Trophoblast cell (in vitro differentiated cells and primary cell): ENCODE data around the gene BAZ1A.

Experiments
- DNase-seq, 2 donors: peaks; one replicate each; pipeline ENCODE4 v3.0.0-alpha.2; 2016
- H2AFZ ChIP-seq: 2 replicates; pipeline ENCODE4 v1.6.1; 2013; ENCODE audit warnings: low read length, moderate library complexity, mild to moderate bottlenecking; ENCODE audit not compliant: insufficient read depth, poor library complexity
- H2AK5ac ChIP-seq: 2 replicates; pipeline ENCODE4 v1.6.1; 2013; ENCODE audit warnings: mild to moderate bottlenecking, low read length
- H2BK120ac ChIP-seq: 2 replicates; pipeline ENCODE4 v1.6.1; 2013; ENCODE audit warnings: low read length, mild to moderate bottlenecking, moderate library complexity; ENCODE audit not compliant: insufficient read depth, poor library complexity
- H2BK12ac ChIP-seq: 2 replicates; pipeline ENCODE4 v1.6.1; 2013; ENCODE audit warnings: mild to moderate bottlenecking, low read length, moderate library complexity
- H2BK5ac ChIP-seq: 2 replicates; pipeline ENCODE4 v1.6.1; 2013; ENCODE audit warnings: low read length, low read depth, moderate library complexity, mild to moderate bottlenecking; ENCODE audit not compliant: poor library complexity
- H3K14ac ChIP-seq: 2 replicates; pipeline ENCODE4 v1.6.1; 2013; ENCODE audit warnings: mild to moderate bottlenecking, low read length
- H3K18ac ChIP-seq: 2 replicates; pipeline ENCODE4 v1.6.1; 2013; ENCODE audit warnings: mild to moderate bottlenecking, low read length
- H3K23ac ChIP-seq: 2 replicates; pipeline ENCODE4 v1.6.1; 2013; ENCODE audit warnings: low read length
- H3K27ac ChIP-seq: 2 replicates; pipeline ENCODE4 v1.5.1; 2013; ENCODE audit warnings: low read depth, mild to moderate bottlenecking, inconsistent platforms, low read length, moderate library complexity
- H3K27me3 ChIP-seq: 2 replicates; pipeline ENCODE4 v1.6.1; 2013; ENCODE audit warnings: inconsistent platforms, mild to moderate bottlenecking, low read length, moderate library complexity; ENCODE audit not compliant: insufficient read depth
- H3K36me3 ChIP-seq, 2 experiments: 1 replicate in 1 of 2; 2 replicates in 1 of 2; pipeline ENCODE4 v1.6.1; 2013; ENCODE audit warnings: low read length in 2 of 2, mild to moderate bottlenecking in 2 of 2, moderate library complexity in 1 of 2; ENCODE audit not compliant: insufficient read depth in 2 of 2, control insufficient read depth in 1 of 2
- H3K4ac ChIP-seq: 2 replicates; pipeline ENCODE4 v1.6.1; 2013; ENCODE audit warnings: low read depth, mild to moderate bottlenecking, low read length, moderate library complexity
- H3K4me1 ChIP-seq, 2 experiments: 1 replicate in 1 of 2; 2 replicates in 1 of 2; pipeline ENCODE4 v1.6.1; 2013; ENCODE audit warnings: low read length in 2 of 2, mild to moderate bottlenecking in 2 of 2, moderate library complexity in 1 of 2; ENCODE audit not compliant: insufficient read depth in 2 of 2, control insufficient read depth in 1 of 2
- H3K4me2 ChIP-seq: 2 replicates; pipeline ENCODE4 v1.6.1; 2013; ENCODE audit warnings: inconsistent platforms, mild to moderate bottlenecking, low read length, moderate library complexity
- H3K4me3 ChIP-seq: 2 replicates; pipeline ENCODE4 v1.5.1; 2013; ENCODE audit warnings: mild to moderate bottlenecking, low read depth, low read length, inconsistent platforms
- H3K79me1 ChIP-seq: one replicate; pipeline ENCODE4 v1.6.1; 2013; ENCODE audit warnings: low read length
- H3K79me2 ChIP-seq: 2 replicates; pipeline ENCODE4 v1.6.1; 2013; ENCODE audit warnings: low read length, mild to moderate bottlenecking; ENCODE audit not compliant: control insufficient read depth, insufficient read depth, poor library complexity
- H3K9ac ChIP-seq: 2 replicates; pipeline ENCODE4 v1.6.1; 2013; ENCODE audit warnings: mild to moderate bottlenecking, low read length
- H3K9me3 ChIP-seq: 2 replicates; pipeline ENCODE4 v1.6.1; 2013; ENCODE audit warnings: low read depth, mild to moderate bottlenecking, control low read depth, inconsistent platforms, low read length; ENCODE audit not compliant: insufficient read depth
- H4K12ac ChIP-seq: 2 replicates; pipeline ENCODE4 v1.6.1; 2013; ENCODE audit warnings: low read depth, mild to moderate bottlenecking, low read length, moderate library complexity
- H4K8ac ChIP-seq: 2 replicates; pipeline ENCODE4 v1.6.1; 2013; ENCODE audit warnings: low read depth, mild to moderate bottlenecking, low read length, moderate library complexity
- H4K91ac ChIP-seq: one replicate; pipeline ENCODE4 v1.6.1; 2013; ENCODE audit warnings: low read depth, mild to moderate bottlenecking, low read length, moderate library complexity
- WGBS: extraction: QIAGEN DNeasy Blood & Tissue Kit; methylation state at CpG from one replicate; pipeline ENCODE4 v1.1.7; 2013; ENCODE audit warnings: missing lambda C conversion rate; ENCODE audit not compliant: insufficient read length, insufficient coverage; ENCODE audit errors: extremely low coverage; 5-methylcytosine and 5-hydroxymethylcytosine counted together

Gene BAZ1A

DNA sequence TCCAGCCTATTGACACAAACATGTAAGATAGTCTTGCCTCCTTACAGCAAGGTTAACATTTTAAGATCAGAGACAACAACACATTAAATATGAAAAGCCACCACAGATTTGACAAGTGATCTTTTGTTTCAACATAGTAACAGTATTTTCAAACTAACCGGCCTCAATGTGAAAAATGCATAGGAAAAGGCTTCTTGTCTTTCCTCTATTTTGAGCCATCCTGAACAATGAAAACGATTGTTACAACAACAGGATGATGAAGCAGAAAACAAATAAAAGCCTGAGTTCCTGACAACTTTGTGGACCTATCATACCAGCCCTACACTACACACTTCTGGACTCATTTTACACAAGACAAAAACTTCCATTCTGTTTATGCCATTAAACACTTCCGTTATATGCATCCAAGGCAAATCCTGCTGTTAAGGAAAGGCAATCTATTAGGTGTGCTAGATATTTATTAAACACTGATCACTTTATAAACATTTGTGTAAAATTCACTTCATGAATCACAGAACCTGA lies 37.3 kb downstream of the BAZ1A start:
- no peak overlapping the region for H3K27ac ChIP-seq
- H2BK5ac ChIP-seq, result no peak overlapping the region
- H3K14ac ChIP-seq, result no peak overlapping the region
- no peak for DNase-seq
- no peak overlapping the region for H3K4me2 ChIP-seq
- H3K4me3 ChIP-seq, result no peak overlapping the region
- H2AFZ ChIP-seq, result no peak overlapping the region
- no CpG with 5 or more reads among the region's 3 CpGs for WGBS
- H3K9ac ChIP-seq, result no peak overlapping the region
- no peak overlapping the region for H3K18ac ChIP-seq
- no peaks in the 10 kb centered on the region for H3K9me3 ChIP-seq
- no peak overlapping the region for H2BK120ac ChIP-seq
- H4K8ac ChIP-seq, result no peak overlapping the region
- no peak overlapping the region for H3K4ac ChIP-seq
- no peak overlapping the region for H2BK12ac ChIP-seq
- no peak overlapping the region for H2AK5ac ChIP-seq
- H3K36me3 ChIP-seq, result no peaks in the 10 kb centered on the region
- H4K12ac ChIP-seq, result no peak overlapping the region
- no peaks in the 10 kb centered on the region for H3K79me1 ChIP-seq
- no peak overlapping the region for H3K23ac ChIP-seq
- H4K91ac ChIP-seq, result no peak overlapping the region
- no peaks in the 10 kb centered on the region for H3K4me1 ChIP-seq
- H3K79me2 ChIP-seq, result no peaks in the 10 kb centered on the region
- no peaks in the 10 kb centered on the region for H3K27me3 ChIP-seq

DNA sequence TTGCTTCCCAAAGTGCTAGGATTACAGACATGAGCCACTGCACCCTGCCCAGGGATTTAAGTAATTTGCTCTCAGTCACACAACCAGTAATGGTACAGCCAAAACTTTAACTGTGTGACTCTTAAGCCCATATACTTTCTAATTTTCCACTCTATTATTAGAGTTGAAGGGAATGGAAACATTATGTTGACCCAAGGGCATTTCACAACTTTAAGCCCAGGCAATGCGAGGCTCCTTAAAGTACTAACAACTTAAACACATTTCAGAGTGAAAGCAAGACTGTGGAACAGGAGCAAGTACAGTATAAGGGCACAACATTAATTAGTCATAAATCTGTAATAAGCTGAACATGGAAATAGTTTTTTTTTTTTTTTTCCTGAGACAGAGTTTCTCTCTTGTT lies 39.8 kb downstream of the BAZ1A start:
- Histone ChIP-seq H3K14ac (no peak overlapping the region), H4K91ac (no peak overlapping the region), H2BK12ac (no peak overlapping the region), H3K9me3 (no peaks in the 10 kb centered on the region), H3K27me3 (no peaks in the 10 kb centered on the region), H3K18ac (no peak overlapping the region), H3K27ac (no peak overlapping the region), H2BK120ac (no peak overlapping the region), H3K79me2 (no peaks in the 10 kb centered on the region), H2BK5ac (no peak overlapping the region), H3K4me3 (no peak overlapping the region), H4K8ac (no peak overlapping the region), H3K4me1 (no peaks in the 10 kb centered on the region), H3K23ac (no peak overlapping the region), H3K4ac (no peak overlapping the region), H3K36me3 (no peaks in the 10 kb centered on the region), H3K4me2 (no peak overlapping the region), H2AFZ (no peak overlapping the region), H3K9ac (no peak overlapping the region), H4K12ac (no peak overlapping the region), H3K79me1 (no peaks in the 10 kb centered on the region), H2AK5ac (no peak overlapping the region)
- DNase-seq, result no peak
- no CpG with 5 or more reads among the region's 1 CpG for WGBS

DNA sequence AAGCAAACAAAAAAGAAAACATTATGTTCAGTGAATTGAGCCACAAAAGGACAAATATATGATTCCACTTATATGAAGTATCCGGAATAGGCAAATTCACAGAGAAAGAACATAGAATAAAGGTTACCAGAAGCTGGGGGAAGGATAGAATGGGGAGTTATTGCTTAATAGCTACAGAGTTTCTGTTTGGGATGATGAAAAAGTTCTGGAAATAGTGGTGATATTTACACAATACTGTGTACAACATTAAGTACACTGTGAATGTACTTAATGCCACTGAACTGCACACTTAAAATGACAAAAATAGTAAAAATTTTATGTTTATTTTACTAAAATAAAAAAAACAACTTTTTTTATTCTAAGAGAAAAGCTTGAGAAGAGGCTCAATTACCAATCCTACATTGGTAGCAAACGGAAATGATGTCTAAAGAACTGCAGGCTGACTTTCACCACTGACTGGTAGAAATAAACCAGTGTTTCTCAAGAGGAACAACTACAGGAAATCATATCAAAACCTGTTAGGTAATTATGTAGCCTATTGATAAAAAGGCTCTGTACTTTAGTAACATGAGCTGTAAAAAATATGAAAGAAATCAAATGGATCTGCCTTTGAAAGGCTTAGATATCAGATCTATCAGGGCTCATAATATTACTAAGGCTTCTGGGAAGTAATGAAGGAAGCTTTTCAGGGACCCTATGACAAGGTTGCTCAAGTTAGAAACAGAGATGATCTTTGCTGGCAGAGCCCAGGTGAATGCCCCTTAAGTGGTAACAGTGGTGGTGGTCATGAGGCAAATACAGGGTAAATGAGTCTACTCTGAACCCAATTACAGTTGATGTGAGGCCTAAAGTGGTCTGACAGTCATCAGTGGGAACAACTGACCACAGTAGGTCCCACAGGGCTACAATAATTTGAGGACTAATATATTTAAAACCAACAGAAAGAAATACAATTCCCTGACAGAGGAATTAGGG lies 41.3 kb downstream of the BAZ1A start:
- H3K4ac ChIP-seq, result no peak overlapping the region
- H3K14ac ChIP-seq, result no peak overlapping the region
- no peak overlapping the region for H4K91ac ChIP-seq
- H3K9me3 ChIP-seq, result no peaks in the 10 kb centered on the region
- no CpG with 5 or more reads among the region's 2 CpGs for WGBS
- no peak overlapping the region for H3K4me3 ChIP-seq
- no peaks in the 10 kb centered on the region for H3K4me1 ChIP-seq
- no peak overlapping the region for H3K18ac ChIP-seq
- H2BK5ac ChIP-seq, result no peak overlapping the region
- no peaks in the 10 kb centered on the region for H3K36me3 ChIP-seq
- no peaks in the 10 kb centered on the region for H3K79me2 ChIP-seq
- no peak overlapping the region for H4K8ac ChIP-seq
- no peak overlapping the region for H2BK12ac ChIP-seq
- no peak overlapping the region for H4K12ac ChIP-seq
- no peaks in the 10 kb centered on the region for H3K79me1 ChIP-seq
- DNase-seq, result no peak
- no peaks in the 10 kb centered on the region for H3K27me3 ChIP-seq
- no peak overlapping the region for H2AFZ ChIP-seq
- H3K9ac ChIP-seq, result no peak overlapping the region
- no peak overlapping the region for H2BK120ac ChIP-seq
- H3K23ac ChIP-seq, result no peak overlapping the region
- no peak overlapping the region for H2AK5ac ChIP-seq
- no peak overlapping the region for H3K27ac ChIP-seq
- H3K4me2 ChIP-seq, result no peak overlapping the region

DNA sequence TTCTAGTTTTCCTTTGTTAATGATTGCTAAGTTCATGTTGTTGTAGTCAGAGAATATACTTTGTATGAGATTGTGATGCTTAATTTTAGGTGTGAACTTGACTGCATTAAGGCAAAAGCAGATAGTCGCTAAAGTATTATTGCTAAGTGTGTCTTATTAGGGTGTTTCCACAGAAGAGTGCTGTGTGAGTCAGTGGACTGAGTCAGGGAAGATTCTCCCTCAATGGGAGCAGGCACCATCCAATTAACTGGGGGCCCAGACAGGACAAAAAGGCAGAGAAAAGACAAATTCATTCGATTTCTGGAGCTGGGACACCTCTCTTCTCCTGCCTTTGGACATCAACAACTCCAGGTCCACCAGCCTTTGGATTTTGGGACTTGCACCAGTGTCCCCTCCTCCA lies 48.5 kb downstream of the BAZ1A start:
- whole genome bisulfite sequencing, result no CpG with 5 or more reads among the region's 2 CpGs
- no peak overlapping the region for H3K9ac ChIP-seq
- H3K9me3 ChIP-seq, result peaks cover 2% of the 10 kb centered on the region
- H4K8ac ChIP-seq, result no peak overlapping the region
- H3K4me2 ChIP-seq, result no peak overlapping the region
- no peak overlapping the region for H3K18ac ChIP-seq
- H3K79me1 ChIP-seq, result no peaks in the 10 kb centered on the region
- no peak overlapping the region for H2AFZ ChIP-seq
- no peak overlapping the region for H4K91ac ChIP-seq
- peaks cover 4 to 12% of the 10 kb centered on the region in 2 experiments for H3K36me3 ChIP-seq
- no peak for DNase-seq
- H2BK5ac ChIP-seq, result no peak overlapping the region
- H2BK12ac ChIP-seq, result no peak overlapping the region
- H3K14ac ChIP-seq, result no peak overlapping the region
- no peaks in the 10 kb centered on the region for H3K79me2 ChIP-seq
- H3K4ac ChIP-seq, result no peak overlapping the region
- no peaks in the 10 kb centered on the region for H3K4me1 ChIP-seq
- no peak overlapping the region for H3K4me3 ChIP-seq
- H2BK120ac ChIP-seq, result no peak overlapping the region
- no peaks in the 10 kb centered on the region for H3K27me3 ChIP-seq
- H4K12ac ChIP-seq, result no peak overlapping the region
- H3K23ac ChIP-seq, result no peak overlapping the region
- no peak overlapping the region for H2AK5ac ChIP-seq
- no peak overlapping the region for H3K27ac ChIP-seq
